Activated naive CD4-positive, alpha-beta T cell (primary cell): ENCODE measurements around the gene PHF2.

Experiments used
- DNase-seq, 4 experiments: peaks; one replicate each; lab custom pipeline; 2025; lab: John Stamatoyannopoulos, UW

Gene PHF2

DNA sequence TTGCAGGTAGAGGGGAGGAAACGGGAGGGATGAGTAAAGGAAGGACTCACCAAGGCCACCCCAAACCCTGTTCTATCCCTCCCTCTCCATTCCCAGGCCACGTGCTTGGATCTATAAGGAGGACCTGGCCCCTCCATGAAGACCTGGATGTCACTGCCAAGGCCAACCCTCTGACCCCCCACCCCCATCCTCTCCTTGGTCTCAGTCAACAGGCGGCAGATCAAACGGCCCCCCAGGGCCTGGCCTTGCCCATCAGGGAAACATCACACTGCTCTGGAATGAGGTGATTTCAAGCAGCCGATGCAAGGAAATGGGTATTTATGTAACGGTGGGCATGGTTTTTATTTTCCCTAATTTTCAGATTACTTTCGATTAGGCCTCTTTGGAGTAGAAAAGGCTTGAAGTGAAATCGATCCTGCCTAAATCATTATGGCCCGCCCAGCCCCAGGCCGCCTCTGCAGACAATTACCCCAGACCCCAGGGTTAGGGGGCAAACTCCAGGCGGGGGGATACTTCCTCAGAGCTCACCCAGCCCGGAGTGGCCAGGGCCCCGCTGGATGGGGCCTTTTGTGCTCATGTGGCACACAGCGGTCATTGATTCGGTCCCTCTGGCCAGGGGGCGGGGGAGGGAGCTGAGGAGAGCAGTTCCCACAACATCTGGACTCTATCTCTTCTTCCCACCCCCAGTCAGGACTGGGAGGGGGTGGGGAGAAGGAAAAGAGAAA is 125.3 kb downstream of the PHF2 start:
- no peak for DNase-seq

DNA sequence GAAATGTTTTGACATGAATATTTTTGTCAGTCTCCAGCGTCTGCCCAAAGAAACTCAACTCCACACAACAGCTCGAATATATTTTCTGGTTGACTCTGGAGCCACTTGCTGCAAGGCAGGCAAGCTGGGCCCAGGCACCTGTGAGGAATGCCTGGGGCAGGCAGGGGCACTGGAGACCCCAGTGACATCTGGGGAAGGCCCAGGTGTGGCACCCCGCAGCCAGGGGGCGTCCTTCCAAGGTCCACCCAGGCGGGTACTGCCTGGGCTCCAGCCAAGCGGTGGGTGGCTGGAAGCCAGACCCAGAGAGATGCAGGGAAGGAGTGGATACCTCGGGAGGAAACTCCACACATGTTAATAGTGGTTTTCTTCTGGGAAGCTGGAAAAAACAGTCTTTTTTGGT is 125.9 kb downstream of the PHF2 start:
- no peak for DNase-seq

DNA sequence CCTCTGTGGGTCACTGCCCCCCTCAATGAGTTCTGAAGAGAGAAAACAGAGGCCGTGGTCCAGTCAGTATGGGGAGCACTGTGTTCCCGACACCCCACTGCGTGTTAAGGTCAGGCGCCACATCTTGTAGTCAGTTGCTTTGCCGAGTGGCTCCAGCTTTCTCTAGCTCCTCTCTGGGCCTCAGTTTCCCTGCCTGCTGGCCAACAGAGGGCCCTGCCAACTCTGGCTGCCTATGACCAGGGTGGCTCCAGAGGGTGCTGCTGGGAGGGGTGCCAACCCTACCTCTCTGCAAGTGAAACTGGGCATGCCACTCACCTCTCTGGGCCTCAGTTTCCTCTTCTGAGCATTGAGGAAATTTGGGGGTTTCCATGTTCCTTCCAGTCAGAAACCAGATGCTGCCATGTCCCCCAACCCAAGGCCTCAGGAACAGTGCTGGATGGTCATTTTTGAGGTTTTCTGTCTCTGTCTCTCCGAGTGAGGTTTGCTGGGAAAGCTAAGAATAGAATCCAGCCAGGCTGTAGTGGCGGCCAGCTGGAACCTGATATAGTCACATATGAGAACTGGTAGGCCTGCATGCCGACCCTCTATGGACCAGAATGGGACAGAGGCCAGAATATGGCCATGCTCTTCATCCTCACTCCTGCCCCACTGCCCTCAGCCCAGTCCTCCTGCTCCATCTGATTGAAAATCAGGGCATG is 132.1 kb downstream of the PHF2 start:
- no peak for DNase-seq

- no peak for DNase-seq
Measured at GRCh38 chr9:93708987-93709302, 132.6 kb downstream of the PHF2 start.

- DNase-seq: no peak
Measured at GRCh38 chr9:93709600-93710369, 133.4 kb downstream of the PHF2 start.

DNA sequence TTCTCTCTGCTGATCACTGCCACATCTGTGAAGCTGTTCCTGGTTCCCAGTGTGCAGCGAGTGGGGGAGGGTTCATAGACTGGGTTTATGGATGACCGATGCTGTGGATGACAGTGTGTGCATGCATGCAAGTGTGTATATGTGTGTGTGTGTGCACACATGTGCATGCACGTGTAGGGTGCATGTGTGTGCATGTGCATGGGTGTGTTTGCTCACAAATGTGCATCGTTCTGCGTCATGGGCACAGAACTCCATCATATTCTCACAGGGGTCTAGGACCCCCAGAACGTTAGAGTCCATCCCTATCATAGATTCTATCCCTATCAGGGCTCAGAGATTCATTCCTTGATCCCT is 134.0 kb downstream of the PHF2 start:
- no peak for DNase-seq

DNA sequence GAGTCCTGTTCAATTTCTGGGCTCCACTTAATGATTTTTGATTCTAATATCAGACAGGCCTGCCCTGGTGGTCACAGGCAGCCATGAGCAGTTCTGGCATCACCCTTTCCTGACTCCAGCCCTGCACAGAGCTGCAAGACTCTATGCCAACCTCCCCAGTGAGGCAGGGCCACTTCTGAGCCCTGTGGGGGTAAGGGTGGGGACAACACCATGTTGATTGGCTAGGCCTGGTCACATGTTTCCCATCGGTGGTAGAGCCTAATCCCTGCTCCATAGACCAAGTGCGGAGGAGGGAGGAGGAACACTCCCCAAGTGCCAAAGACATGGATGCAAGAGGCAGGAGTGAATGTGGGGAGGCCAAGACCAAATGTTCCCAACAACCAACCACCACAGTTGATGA is 134.6 kb downstream of the PHF2 start:
- no peak for DNase-seq

DNA sequence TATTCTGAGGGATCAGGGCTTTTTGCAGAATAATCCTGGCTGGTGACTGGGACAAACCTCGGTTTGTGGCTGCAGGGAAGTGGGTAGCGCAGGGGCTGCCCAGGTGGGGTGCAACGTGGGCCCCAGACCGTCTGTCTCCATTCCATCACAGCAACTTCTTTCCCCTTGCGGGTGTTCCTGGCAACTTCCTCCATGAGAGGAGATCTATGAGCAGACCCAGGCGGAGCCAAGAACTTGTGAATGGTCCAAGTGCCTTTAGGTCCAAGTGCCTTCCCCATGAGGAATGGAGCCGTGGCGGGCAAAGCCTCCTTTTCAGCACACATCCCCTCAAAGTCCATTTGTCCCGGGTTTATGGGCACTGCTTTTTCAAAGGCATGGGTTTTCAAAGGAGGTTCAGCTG is 136.5 kb downstream of the PHF2 start:
- no peak for DNase-seq

- DNase-seq: no peak
Measured at GRCh38 chr9:93713716-93714115, 137.3 kb downstream of the PHF2 start.

GRCh38 chr9:93721417-93721965 is 145.1 kb downstream of the PHF2 start:
- DNase-seq: no peak

DNA sequence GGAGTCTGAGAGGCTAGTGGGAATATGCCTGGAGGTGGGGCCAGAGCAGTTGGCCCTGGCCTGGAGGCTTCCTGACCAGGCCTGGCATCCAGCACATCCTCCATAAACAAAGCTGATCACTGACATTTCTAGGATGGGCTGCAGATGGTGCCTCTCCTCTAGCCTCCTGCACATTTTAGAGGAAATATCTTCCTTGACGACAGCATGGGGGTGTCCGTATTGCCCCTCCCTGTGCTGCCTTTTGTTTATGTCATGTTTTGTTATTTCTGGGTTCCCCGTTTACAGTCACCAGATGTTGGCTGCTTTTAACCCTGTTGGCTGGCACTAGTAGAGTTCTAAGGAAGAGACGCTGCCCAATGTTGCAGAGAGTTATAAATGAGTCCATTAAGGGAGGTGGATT is 148.5 kb downstream of the PHF2 start:
- no peak for DNase-seq

GRCh38 chr9:93725382-93725781 is 149.0 kb downstream of the PHF2 start:
- no peak for DNase-seq

GRCh38 chr9:93726147-93726546 is 149.8 kb downstream of the PHF2 start:
- DNase-seq: no peak
